Ishikawa (cell line): Measurements from ENCODE around the gene NPAS1.

ENCODE experiments used
- CEBPB ChIP-seq: IDR thresholded peaks from 2 replicates; pipeline ENCODE4 v1.6.1; 2012
- CREB1 ChIP-seq: IDR thresholded peaks from 2 replicates; pipeline ENCODE4 v1.6.1; 2012; ENCODE audit warnings: low read depth
- EGR1 ChIP-seq: IDR thresholded peaks from 2 replicates; pipeline ENCODE4 v1.6.1; 2012
- EP300 ChIP-seq: IDR thresholded peaks from 2 replicates; pipeline ENCODE4 v1.6.1; 2012; ENCODE audit warnings: borderline replicate concordance
- FOXM1 ChIP-seq: IDR thresholded peaks from 2 replicates; pipeline ENCODE4 v1.6.1; 2012; ENCODE audit warnings: low read depth, borderline replicate concordance
- NFIC ChIP-seq: IDR thresholded peaks from 2 replicates; pipeline ENCODE4 v1.6.1; 2012
- RAD21 ChIP-seq: IDR thresholded peaks from 2 replicates; pipeline ENCODE4 v1.6.1; 2012; ENCODE audit warnings: low read depth
- TAF1 ChIP-seq: IDR thresholded peaks from 2 replicates; pipeline ENCODE4 v1.6.1; 2012; ENCODE audit warnings: low read depth, mild to moderate bottlenecking
- TCF12 ChIP-seq: IDR thresholded peaks from 2 replicates; pipeline ENCODE4 v1.6.1; 2012; ENCODE audit warnings: low read depth
- TEAD4 ChIP-seq: IDR thresholded peaks from 2 replicates; pipeline ENCODE4 v1.6.1; 2012
- YY1 ChIP-seq: IDR thresholded peaks from 2 replicates; pipeline ENCODE4 v1.6.1; 2012; ENCODE audit warnings: low read depth
- ZBTB7A ChIP-seq: IDR thresholded peaks from 2 replicates; pipeline ENCODE4 v1.6.1; 2012; ENCODE audit warnings: low read depth
- TF ChIP-seq, protein P1 (sequence below): IDR thresholded peaks from 2 replicates; pipeline ENCODE4 v1.6.1; 2012
- TF ChIP-seq, protein P2 (sequence below): IDR thresholded peaks from 2 replicates; pipeline ENCODE4 v1.6.1; 2012; ENCODE audit warnings: low read depth, mild to moderate bottlenecking
- TF ChIP-seq, protein P3 (sequence below): IDR thresholded peaks from 2 replicates; pipeline ENCODE4 v1.6.1; 2012

Gene NPAS1

DNA sequence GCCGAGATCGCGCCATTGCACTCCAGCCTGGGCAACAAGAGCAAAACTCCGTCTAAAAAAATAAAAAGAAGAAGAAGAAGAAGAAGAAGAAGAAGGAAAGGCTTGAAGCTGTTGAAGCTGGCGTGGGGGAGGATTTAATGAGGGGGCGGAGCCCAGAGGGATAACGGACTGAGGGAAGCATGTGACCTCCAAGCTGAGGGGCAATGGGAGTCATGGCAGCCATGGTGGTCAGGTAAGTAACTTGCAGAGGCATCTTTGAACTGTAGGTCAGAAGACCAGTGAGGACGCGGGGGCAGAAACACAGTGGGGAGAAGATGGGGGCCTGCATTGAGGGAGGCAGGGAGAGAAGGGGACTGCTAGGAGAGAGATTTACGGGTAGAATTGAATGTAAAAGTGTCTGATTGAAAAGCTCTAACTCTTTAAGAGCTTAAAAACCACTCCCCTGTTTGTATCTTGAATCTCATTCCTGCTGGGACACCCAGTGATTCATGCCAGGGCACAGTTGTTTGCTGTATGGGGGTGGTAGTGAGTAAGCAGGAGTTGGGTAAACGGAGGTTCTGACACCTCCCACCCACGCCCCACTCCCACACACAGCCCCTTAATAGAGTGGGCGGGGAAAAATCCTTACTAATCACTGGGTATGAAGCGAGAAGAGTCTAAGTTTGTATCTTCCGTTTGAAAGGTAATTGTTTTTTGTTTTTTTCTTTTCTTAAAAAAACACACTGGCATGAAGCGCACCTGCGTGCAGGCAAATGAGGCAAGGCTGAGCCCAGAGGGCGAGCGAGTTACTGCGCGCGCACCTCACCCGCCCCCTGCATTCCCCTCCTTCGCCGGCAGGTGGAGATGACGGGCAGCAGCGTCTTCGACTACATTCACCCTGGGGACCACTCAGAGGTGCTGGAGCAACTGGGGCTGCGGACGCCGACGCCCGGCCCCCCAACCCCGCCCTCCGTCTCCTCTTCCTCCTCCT lies 15.8 kb downstream of the NPAS1 start:
- TF ChIP-seq FOXM1 = no peak
- peak; percentile 70 for TF ChIP-seq RAD21
- TF ChIP-seq CREB1 = no peak
- TF ChIP-seq EGR1 = peak; percentile 92
- TF ChIP-seq, protein P1, sequence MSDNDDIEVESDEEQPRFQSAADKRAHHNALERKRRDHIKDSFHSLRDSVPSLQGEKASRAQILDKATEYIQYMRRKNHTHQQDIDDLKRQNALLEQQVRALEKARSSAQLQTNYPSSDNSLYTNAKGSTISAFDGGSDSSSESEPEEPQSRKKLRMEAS = peak; percentile 76
- TF ChIP-seq TAF1 = no peak
- no peak for TF ChIP-seq CEBPB
- TF ChIP-seq NFIC = no peak
- TF ChIP-seq, protein P2, sequence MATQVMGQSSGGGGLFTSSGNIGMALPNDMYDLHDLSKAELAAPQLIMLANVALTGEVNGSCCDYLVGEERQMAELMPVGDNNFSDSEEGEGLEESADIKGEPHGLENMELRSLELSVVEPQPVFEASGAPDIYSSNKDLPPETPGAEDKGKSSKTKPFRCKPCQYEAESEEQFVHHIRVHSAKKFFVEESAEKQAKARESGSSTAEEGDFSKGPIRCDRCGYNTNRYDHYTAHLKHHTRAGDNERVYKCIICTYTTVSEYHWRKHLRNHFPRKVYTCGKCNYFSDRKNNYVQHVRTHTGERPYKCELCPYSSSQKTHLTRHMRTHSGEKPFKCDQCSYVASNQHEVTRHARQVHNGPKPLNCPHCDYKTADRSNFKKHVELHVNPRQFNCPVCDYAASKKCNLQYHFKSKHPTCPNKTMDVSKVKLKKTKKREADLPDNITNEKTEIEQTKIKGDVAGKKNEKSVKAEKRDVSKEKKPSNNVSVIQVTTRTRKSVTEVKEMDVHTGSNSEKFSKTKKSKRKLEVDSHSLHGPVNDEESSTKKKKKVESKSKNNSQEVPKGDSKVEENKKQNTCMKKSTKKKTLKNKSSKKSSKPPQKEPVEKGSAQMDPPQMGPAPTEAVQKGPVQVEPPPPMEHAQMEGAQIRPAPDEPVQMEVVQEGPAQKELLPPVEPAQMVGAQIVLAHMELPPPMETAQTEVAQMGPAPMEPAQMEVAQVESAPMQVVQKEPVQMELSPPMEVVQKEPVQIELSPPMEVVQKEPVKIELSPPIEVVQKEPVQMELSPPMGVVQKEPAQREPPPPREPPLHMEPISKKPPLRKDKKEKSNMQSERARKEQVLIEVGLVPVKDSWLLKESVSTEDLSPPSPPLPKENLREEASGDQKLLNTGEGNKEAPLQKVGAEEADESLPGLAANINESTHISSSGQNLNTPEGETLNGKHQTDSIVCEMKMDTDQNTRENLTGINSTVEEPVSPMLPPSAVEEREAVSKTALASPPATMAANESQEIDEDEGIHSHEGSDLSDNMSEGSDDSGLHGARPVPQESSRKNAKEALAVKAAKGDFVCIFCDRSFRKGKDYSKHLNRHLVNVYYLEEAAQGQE = no peak
- TF ChIP-seq, protein P3, sequence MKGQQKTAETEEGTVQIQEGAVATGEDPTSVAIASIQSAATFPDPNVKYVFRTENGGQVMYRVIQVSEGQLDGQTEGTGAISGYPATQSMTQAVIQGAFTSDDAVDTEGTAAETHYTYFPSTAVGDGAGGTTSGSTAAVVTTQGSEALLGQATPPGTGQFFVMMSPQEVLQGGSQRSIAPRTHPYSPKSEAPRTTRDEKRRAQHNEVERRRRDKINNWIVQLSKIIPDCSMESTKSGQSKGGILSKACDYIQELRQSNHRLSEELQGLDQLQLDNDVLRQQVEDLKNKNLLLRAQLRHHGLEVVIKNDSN = peak; percentile 61
- no peak for TF ChIP-seq EP300
- TF ChIP-seq YY1 = peak; percentile 60
- no peak for TF ChIP-seq TCF12
- TF ChIP-seq TEAD4 = 0 out of 2 replicates have a peak, but pooled peaks have one; percentile 9
- peak; percentile 76 for TF ChIP-seq ZBTB7A

DNA sequence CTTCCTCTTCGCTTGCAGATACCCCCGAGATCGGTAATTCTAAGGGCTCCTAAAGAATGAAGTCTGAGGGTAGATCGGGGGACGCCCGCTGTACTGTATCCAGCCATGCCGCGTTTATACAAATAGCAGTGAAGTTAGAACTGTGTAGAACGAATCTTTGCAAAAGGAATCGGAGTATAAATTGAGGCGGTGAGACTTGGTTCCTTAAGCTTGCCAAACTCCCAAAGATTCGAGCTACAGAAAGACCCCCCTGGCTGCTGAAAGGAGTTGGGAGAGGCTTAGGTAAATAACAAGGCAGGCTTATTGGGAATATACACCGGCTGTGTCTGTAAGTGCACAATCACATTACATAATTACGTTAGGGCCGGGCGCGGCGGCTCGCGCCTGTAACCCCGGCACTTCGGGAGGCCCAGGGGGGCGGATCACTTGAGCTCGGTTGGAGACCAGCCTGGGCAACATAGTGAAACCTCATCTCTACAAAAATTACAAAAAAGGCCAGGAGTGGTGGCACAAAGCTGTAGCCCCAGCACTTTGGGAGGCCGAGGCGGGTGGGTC lies 16.5 kb downstream of the NPAS1 start:
- TF ChIP-seq CREB1 = no peak
- TF ChIP-seq, protein P2 = no peak
- TF ChIP-seq FOXM1 = no peak
- no peak for TF ChIP-seq TCF12
- TF ChIP-seq TEAD4 = no peak
- TF ChIP-seq ZBTB7A = no peak; the same call in 1 of the 2 replicates
- TF ChIP-seq NFIC = no peak
- no peak for TF ChIP-seq CEBPB
- TF ChIP-seq, protein P3 = no peak
- TF ChIP-seq, protein P1 = no peak
- TF ChIP-seq EGR1 = no peak
- TF ChIP-seq TAF1 = no peak
- no peak for TF ChIP-seq YY1
- TF ChIP-seq RAD21 = no peak
- TF ChIP-seq EP300 = no peak

DNA sequence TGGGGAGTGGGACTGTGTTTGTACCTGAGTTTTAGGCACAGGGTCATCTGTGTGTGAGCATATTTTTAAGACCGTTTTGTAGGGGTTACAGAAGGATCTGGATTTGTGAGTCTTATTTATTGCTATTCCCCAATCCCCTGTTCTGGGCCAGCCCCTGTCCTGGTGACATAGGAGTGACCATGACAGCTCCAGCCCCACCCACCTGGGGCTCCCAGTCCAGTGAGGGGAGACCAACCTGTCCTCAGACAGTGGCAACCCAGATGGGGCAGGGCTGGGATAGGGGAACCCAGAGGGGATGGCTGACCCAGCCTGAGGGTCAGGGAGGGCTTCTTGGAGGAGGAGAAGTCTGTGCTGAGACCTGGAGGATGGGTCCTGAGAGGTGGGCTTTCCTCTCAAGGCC lies 18.1 kb downstream of the NPAS1 start:
- TF ChIP-seq EGR1 = no peak
- TF ChIP-seq, protein P3 = no peak
- no peak for TF ChIP-seq TCF12
- TF ChIP-seq TAF1 = no peak
- TF ChIP-seq ZBTB7A = no peak
- no peak for TF ChIP-seq RAD21
- TF ChIP-seq EP300 = no peak
- TF ChIP-seq, protein P1 = no peak
- TF ChIP-seq, protein P2 = no peak
- no peak for TF ChIP-seq CEBPB
- no peak for TF ChIP-seq NFIC
- no peak for TF ChIP-seq FOXM1
- no peak for TF ChIP-seq CREB1
- TF ChIP-seq TEAD4 = no peak
